Hematopoietic multipotent progenitor cell (in vitro differentiated cells): Measurements from ENCODE around the gene RSPO3. TPM values are rescaled to one million over a fixed set of nuclear protein-coding genes. Genes with fewer than 3 reads are reported as not detected.

Experiments used
- DNase-seq, 3 donors: peaks; one replicate each; pipeline ENCODE4 v3.0.0-alpha.2; 2011 to 2015; ENCODE audit warnings: low read depth in 2 of 3, low spot score in 2 of 3
- total RNA-seq: library from RNA; depleted of rRNA; stranded (reverse); fragments of >200 nt; gene quantifications from one replicate; pipeline ENCODE4 v1.2.3, GENCODE V29; 2012

RSPO3 gene
- total RNA-seq, 1 donor, result not detected

GRCh38 chr6:127148511-127148910 lies 30.0 kb downstream of the RSPO3 start:
- DNase-seq, result no peak

DNA sequence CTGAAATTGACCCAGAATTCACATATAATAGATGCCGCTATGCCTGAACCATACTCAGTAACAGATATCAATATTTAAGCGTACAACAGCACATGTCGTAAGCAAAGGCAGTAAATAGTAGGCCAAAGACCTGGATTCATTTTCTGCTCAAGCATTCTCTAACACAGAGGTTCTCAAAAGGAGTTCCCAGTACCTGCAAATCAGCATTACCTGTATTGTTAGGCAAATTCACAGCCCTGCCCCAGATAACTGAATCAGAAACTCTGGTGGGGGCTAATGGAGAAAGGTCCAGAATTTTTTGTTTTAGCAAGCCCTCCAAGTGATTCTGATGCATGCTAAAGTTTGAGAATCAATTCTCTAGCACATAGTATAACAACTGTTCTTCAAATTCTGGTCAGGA lies 36.0 kb downstream of the RSPO3 start:
- DNase-seq, result no peak

DNA sequence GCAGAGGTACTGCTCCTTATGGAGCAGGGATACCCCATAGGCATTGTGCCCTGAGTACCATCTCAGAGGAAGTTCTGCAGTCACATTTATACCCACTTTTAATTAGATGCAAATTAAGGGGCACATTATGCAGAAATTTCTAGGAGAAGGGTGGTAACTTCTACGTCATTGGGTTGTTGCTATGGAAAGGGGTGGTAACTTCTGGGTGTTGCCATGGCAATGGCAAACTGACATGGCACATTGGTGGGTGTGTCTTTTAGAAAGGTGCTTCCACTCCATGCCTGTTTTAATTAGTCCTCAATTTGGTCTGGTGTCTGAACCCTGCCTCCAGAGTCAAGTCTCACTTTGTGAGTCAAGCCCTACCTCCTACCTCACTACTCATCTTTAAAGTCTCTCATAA lies 42.0 kb downstream of the RSPO3 start:
- no peak for DNase-seq

GRCh38 chr6:127162836-127163235 lies 44.4 kb downstream of the RSPO3 start:
- DNase-seq, result no peak

- no peak for DNase-seq
Measured at GRCh38 chr6:127164036-127164435, 45.6 kb downstream of the RSPO3 start.

GRCh38 chr6:127164565-127164964 lies 46.1 kb downstream of the RSPO3 start:
- no peak for DNase-seq

- DNase-seq, result no peak
Measured at GRCh38 chr6:127173156-127173940, 54.9 kb downstream of the RSPO3 start.

DNA sequence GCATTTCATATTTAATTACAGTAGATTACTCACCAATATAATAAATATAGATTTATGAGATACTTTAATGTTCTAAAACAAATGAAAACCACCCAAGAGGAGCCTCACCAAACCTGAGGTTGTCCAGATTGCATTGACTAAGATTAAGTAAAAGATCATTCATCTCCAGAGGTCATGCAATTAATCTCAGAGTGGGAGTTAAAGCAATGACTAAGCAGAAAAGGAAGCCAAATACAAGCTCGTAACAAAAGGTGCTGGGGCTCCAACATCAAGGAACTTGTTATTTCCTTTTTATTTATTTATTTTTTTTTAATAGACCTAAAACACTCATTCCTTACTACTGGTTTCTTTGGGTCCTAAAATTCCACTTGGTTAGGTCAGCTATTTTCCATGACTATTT lies 57.7 kb downstream of the RSPO3 start:
- no peak for DNase-seq

GRCh38 chr6:127177030-127177922 lies 58.8 kb downstream of the RSPO3 start:
- no peak for DNase-seq

GRCh38 chr6:127177923-127178231 lies 59.4 kb downstream of the RSPO3 start:
- no peak for DNase-seq

DNA sequence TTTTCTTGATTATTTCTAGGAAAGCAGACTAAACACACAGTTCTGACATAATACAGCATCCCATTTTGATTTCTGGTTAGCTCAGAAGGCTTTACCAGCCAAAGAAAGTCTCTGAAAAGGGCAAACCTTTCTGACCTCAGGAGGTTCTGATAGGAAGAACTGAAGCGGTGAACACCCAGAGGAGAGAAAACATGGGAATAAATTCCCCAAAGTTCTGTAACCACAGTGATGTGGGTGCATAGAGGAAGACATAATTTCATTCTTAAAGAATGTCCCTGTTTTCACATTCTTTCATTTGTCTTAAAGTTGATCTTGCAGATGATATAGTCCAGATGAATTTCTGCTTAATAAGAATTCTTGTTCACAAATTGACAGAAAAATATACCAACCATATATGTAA lies 60.3 kb downstream of the RSPO3 start:
- DNase-seq, result no peak

DNA sequence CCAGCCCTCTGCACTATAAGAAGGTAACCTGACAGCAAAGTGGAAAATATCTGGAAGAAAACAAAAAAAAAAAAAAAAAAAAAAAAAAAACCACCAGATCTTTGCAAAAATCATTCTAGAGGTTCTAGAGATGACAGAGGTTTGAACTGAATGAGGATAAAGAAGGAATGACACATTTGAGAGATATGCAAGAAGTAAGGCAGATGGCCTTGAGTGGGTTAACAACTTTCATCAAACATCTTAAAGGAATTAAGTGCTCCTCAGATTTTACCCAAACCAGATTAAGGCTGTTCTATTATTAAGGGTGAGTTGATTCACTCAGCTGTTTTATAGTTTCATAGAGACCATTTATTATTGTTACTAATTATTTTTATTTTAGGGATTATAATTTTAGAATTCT lies 62.0 kb downstream of the RSPO3 start:
- no peak for DNase-seq

GRCh38 chr6:127182501-127182900 lies 64.0 kb downstream of the RSPO3 start:
- no peak for DNase-seq

DNA sequence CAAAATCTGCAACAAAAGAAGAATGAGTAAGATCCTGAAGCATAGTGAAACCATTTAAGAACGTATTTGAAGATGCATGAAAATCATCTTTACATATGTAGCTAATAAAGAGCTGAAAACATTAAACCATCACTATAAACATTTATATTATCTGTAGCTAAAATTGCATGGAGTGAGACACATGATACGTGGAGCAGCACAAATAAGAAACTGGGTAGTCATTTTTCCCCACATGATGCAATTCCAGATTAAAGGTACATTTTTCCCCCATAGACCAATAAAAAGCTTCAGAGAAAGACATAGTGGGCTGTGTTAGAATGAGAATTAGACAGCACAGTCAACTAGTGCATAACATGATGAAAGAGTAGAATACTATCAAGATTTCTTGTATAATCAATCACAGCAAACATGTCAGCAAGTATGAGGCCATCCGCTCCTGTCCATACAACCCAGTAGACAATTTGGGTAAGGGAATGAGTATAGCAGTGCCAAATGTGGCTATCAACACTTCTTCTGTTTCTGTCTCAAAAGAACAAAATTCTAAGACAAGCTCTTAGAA lies 67.0 kb downstream of the RSPO3 start:
- no peak for DNase-seq

DNA sequence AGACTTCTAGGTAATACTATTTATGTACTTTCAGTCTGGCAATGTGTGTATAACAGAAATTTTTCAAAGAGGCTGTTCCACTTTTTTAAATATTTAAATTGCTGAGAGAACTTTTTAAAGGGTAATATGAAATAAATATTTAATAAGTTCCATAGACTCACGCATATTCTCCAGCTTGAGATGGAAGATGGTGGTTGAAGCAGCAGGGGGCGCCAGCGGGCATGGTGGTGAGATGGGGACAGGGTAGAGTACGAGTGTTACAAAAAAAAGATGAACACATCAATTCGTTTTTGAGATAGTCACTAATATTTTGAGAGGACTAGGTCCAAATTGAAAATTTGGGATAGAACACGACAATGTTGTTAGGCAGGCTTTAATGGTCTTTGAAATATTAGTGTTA lies 68.4 kb downstream of the RSPO3 start:
- peak in 2 of 3 donors; percentile 25 to 58 for DNase-seq

- DNase-seq, result no peak
Measured at GRCh38 chr6:127188744-127189143, 70.3 kb downstream of the RSPO3 start.

DNA sequence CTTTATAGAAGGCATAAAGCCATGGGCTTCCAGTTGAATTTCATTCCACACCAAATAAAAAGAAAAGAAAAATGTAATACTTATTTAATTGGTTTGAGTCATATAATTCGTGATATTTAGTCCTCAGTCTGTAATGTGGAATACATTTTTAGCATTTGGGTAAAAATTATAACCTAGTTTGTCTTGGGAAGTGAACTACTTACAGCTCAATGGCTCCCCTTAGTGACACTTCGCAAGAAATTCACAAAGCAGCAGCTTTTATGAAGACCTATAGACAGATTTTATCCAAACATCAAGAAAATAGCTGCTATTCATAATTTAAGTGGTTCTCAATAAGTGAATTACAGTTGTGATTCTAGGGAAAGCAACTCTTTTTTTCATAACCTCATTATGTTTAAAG lies 72.1 kb downstream of the RSPO3 start:
- DNase-seq, result peak in 2 of 3 donors; percentile 8 to 45

DNA sequence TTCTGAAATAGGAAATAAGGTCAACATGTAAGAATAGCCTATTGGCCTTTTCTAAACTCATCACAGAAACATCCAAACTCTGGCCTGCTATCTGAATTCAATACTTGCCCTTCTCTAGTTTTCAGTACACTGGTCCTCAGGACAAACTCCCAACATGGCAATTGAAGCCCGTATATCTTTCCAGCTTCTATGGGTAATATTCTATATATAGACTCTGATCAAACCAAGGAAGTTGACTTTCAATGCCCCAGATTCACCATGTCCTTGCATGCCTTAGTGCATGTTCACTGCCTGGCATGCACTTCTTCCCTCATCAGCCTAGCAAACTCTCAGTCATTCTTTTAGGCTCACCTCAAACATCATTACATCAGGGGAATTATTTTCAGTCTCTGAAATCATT lies 73.2 kb downstream of the RSPO3 start:
- DNase-seq, result no peak

- DNase-seq, result peak in 1 of 3 donors; percentile 16
Measured at GRCh38 chr6:127192911-127193541, 74.6 kb downstream of the RSPO3 start.

DNA sequence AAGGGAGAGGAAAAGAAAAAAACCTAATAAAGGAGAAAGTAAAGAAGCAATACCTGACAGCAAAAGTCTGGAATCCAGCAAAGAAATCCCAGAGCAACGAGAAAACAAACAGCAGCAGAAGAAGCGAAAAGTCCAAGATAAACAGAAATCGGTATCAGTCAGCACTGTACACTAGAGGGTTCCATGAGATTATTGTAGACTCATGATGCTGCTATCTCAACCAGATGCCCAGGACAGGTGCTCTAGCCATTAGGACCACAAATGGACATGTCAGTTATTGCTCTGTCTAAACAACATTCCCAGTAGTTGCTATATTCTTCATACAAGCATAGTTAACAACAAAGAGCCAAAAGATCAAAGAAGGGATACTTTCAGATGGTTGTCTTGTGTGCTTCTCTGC lies 77.4 kb downstream of the RSPO3 start:
- DNase-seq, result no peak

DNA sequence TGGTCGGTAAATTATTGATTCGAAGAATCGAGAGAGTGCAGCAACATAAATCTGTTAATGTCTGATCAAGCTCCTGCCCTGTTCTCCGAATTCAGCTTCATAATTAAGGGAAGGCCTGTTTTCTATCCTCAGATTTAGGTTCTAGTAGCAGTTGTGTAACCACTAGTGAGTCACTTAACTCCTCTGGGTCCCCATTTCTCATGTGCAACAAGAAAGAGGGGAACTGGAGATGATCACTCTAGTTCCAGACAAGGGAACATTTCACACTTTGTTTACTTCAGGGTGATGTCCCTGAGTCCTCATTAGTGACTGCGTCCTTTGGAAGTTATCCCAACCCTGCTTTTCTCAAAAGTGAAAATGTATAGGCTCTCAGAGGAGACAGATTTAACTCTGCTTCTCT lies 80.1 kb downstream of the RSPO3 start:
- peak in 1 of 3 donors; percentile 3 for DNase-seq
